ENCODE measurements around the gene BHMT2. TPM values are rescaled to one million over a fixed set of nuclear protein-coding genes. Genes with fewer than 3 reads are reported as not detected.

BHMT2 gene
- total and polyA plus RNA-seq, 2 of the 13 experiments (the other 11 are each of a cell fraction or from before 2014, with no cell fraction given), result 13.8 to 18.8 TPM

DNA sequence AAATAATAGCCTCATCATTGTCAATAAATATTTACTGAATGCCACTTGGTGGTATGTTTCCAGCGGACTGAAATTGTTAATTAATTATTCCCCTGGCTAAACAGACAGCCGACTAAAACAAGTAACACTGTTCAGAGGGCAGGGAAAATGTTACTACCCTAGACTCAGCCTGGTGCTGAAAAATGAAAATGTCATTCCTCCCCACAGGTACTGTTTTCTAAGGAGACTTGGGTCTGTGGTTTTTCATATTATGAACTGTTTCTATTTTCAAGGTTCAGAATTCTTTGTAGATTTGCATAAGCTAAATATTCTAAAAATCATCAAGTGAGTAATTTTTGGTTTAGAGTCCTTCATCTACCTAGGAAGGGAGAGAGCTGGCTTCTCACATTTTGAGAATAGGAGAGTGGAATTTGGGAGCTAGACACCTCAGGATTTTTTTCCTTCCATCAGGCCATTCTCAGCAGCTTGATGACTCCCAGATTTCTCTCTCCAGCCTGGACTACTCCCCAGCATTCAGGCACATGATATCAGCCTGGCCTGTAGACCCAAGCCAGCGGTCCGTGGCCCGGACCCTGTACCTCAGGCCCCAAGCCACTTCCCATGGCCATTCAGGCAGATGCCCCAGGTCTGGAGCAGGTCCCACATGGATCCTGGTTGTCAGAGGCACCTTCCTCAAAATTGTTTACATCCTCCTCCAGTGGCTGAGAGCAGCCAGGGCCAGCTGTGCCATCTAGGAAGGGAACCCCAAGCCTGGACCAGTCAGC lies 66.4 kb downstream of the BHMT2 start:
- H3K4me3 ChIP-seq (replicated peaks in 1 of 3; ENCODE audit: insufficient read depth in 1 of 3, low read depth in 2 of 3, low read length in 3 of 3), result no peak overlapping the region
- ATAC-seq (peak; percentile 62), FAIRE-seq (no peak), DNase-seq (ENCODE audit: low spot score) (no peak)
- no peaks in the 10 kb centered on the region for H3K36me3 ChIP-seq (replicated peaks in 1 of 2; ENCODE audit: control insufficient read depth in 1 of 2, insufficient read depth in 2 of 2, low read length in 2 of 2)
- TF ChIP-seq KMT2B (CRISPR knock-in tag; IDR thresholded peaks at IDR 0.05) (no peak), NCOA5 (CRISPR knock-in tag; IDR thresholded peaks at IDR 0.05) (no peak), MAFF (IDR thresholded peaks at IDR 0.05; ENCODE audit: low read depth, low read length) (no peak), HES4 (CRISPR knock-in tag; IDR thresholded peaks at IDR 0.05; ENCODE audit: borderline replicate concordance) (no peak), ZNF766 (CRISPR knock-in tag; IDR thresholded peaks at IDR 0.05; ENCODE audit: borderline replicate concordance) (no peak), KDM3A (CRISPR knock-in tag; IDR thresholded peaks at IDR 0.05; ENCODE audit: low read depth) (no peak), ZNF354B (CRISPR knock-in tag; IDR thresholded peaks at IDR 0.05) (no peak), SMAD9 (CRISPR knock-in tag; IDR thresholded peaks at IDR 0.05) (no peak), SP1 (IDR thresholded peaks at IDR 0.05) (no peak), SP1 (CRISPR knock-in tag; IDR thresholded peaks at IDR 0.05) (no peak), PRPF4 (IDR thresholded peaks at IDR 0.05; ENCODE audit: low read depth, low read length, poor library complexity, severe bottlenecking) (no peak), GMEB1 (CRISPR knock-in tag; IDR thresholded peaks at IDR 0.05; ENCODE audit: borderline replicate concordance) (no peak), ZNF629 (CRISPR knock-in tag; conservative IDR thresholded peaks at IDR 0.05) (no peak)
- TF ChIP-seq, protein P1, sequence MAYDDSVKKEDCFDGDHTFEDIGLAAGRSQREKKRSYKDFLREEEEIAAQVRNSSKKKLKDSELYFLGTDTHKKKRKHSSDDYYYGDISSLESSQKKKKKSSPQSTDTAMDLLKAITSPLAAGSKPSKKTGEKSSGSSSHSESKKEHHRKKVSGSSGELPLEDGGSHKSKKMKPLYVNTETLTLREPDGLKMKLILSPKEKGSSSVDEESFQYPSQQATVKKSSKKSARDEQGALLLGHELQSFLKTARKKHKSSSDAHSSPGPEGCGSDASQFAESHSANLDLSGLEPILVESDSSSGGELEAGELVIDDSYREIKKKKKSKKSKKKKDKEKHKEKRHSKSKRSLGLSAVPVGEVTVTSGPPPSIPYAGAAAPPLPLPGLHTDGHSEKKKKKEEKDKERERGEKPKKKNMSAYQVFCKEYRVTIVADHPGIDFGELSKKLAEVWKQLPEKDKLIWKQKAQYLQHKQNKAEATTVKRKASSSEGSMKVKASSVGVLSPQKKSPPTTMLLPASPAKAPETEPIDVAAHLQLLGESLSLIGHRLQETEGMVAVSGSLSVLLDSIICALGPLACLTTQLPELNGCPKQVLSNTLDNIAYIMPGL (CRISPR knock-in tag; IDR thresholded peaks at IDR 0.05; ENCODE audit: borderline replicate concordance in 1 of 2, low read depth in 1 of 2), result no peak
- TF ChIP-seq, protein P2, sequence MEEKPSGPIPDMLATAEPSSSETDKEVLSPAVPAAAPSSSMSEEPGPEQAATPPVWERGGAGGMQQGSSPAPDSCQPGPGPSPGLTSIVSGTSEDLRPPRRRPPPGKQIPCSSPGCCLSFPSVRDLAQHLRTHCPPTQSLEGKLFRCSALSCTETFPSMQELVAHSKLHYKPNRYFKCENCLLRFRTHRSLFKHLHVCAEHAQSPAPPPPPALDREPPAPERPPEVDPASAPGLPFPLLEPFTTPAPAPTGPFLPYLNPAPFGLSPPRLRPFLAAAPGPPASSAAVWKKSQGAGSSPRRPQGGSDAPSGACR (CRISPR knock-in tag; IDR thresholded peaks at IDR 0.05), result no peak
- TF ChIP-seq, protein P3, sequence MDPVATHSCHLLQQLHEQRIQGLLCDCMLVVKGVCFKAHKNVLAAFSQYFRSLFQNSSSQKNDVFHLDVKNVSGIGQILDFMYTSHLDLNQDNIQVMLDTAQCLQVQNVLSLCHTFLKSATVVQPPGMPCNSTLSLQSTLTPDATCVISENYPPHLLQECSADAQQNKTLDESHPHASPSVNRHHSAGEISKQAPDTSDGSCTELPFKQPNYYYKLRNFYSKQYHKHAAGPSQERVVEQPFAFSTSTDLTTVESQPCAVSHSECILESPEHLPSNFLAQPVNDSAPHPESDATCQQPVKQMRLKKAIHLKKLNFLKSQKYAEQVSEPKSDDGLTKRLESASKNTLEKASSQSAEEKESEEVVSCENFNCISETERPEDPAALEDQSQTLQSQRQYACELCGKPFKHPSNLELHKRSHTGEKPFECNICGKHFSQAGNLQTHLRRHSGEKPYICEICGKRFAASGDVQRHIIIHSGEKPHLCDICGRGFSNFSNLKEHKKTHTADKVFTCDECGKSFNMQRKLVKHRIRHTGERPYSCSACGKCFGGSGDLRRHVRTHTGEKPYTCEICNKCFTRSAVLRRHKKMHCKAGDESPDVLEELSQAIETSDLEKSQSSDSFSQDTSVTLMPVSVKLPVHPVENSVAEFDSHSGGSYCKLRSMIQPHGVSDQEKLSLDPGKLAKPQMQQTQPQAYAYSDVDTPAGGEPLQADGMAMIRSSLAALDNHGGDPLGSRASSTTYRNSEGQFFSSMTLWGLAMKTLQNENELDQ (CRISPR knock-in tag; IDR thresholded peaks at IDR 0.05; ENCODE audit: borderline replicate concordance), result no peak
- intact Hi-C loops (cut with micrococcal nuclease; ENCODE audit: unreplicated experiment) (loop anchor here (10.0 kb wide), 2 partner anchors 59 to 241 kb away; no protein-coding TSS in a partner anchor), in situ Hi-C loops (cut with HindIII; ENCODE audit: extremely low pct_ligation_motif_present, low pct_unique_long_range_greater_than_20kb) (loop anchor here (10.0 to 25.0 kb wide), 2 partner anchors 241 to 326 kb away; no protein-coding TSS in a partner anchor)
- no TSS peak for BruUV-seq (replicated peaks)
- no peaks in the 10 kb centered on the region for H3K79me2 ChIP-seq (ENCODE audit: insufficient read depth, low read length)
- peaks cover 24% of the 10 kb centered on the region for H3K4me1 ChIP-seq (ENCODE audit: insufficient read depth, low read length)
- no peaks in the 10 kb centered on the region for H3K27me3 ChIP-seq (ENCODE audit: control insufficient read depth in 1 of 2, insufficient read depth in 2 of 2, low read length in 2 of 2)
- H4K20me1 ChIP-seq (ENCODE audit: insufficient read depth, low read length), result no peaks in the 10 kb centered on the region
- POLR2A ChIA-PET, result no interaction called here
- H3K9me3 ChIP-seq (ENCODE audit: low read length), result no peaks in the 10 kb centered on the region
- no peak overlapping the region for H3K27ac ChIP-seq (ENCODE audit: extremely low read length, insufficient read depth, low read length)
- CTCF ChIA-PET (ENCODE audit: low intra/inter-chr PET ratio, low total read pairs), result no interaction called here
- H3K4me2 ChIP-seq (ENCODE audit: low read depth, low read length), result peak overlapping the region; percentile 19; the same call in 1 of the 2 replicates
- 16% methylated on average over 5 of the region's 5 CpGs for WGBS (ENCODE audit: low lambda C conversion rate)
- no peak overlapping the region for H2AFZ ChIP-seq (ENCODE audit: low read length)
- no peak overlapping the region for H3K9ac ChIP-seq (ENCODE audit: insufficient read depth, low read depth, low read length)
